Keratinocyte (primary cell): Measurements from ENCODE around the gene TRIM74. TPM values are rescaled to one million over a fixed set of nuclear protein-coding genes. Genes with fewer than 3 reads are reported as not detected.
"Not testable (repeated sequence)": the region's sequence is repeated elsewhere in the genome, so short reads cannot be mapped to it uniquely, and the experiment has no call there.

Experiments used
- DNase-seq: peaks from one replicate; pipeline ENCODE4 v3.0.0-alpha.2; 2011; ENCODE audit warnings: low read depth, missing footprints, low spot score
- FAIRE-seq: peaks from 2 replicates; lab custom pipeline; 2011; peaks lifted over from hg19 to GRCh38; lab: Jason Lieb, UNC
- H2AFZ ChIP-seq: 2 replicates; pipeline ENCODE4 v1.6.0; 2012; ENCODE audit warnings: low read length, control low read depth, inconsistent platforms; ENCODE audit not compliant: control insufficient read depth
- H3K27ac ChIP-seq: 2 replicates; pipeline ENCODE4 v1.5.1; 2011; ENCODE audit warnings: low read length; ENCODE audit not compliant: control insufficient read depth, insufficient read depth
- H3K27me3 ChIP-seq: 3 replicates; pipeline ENCODE4 v1.6.0; 2011; ENCODE audit warnings: low read length; ENCODE audit not compliant: control insufficient read depth, insufficient read depth; ENCODE audit errors: extremely low read depth
- H3K36me3 ChIP-seq, 2 experiments: 2 replicates in 1 of 2; 3 replicates in 1 of 2; pipeline ENCODE4 v1.5.1; 2011; ENCODE audit warnings: low read length in 2 of 2, mild to moderate bottlenecking in 1 of 2; ENCODE audit not compliant: control insufficient read depth in 2 of 2, insufficient read depth in 2 of 2; ENCODE audit errors: extremely low read depth in 1 of 2
- H3K4me1 ChIP-seq: 3 replicates; pipeline ENCODE4 v1.5.1; 2011; ENCODE audit warnings: low read length; ENCODE audit not compliant: control insufficient read depth, insufficient read depth; ENCODE audit errors: extremely low read depth
- H3K4me2 ChIP-seq: 3 replicates; pipeline ENCODE4 v1.6.0; 2011; ENCODE audit warnings: low read depth, low read length; ENCODE audit not compliant: control insufficient read depth, insufficient read depth; ENCODE audit errors: extremely low read depth
- H3K4me3 ChIP-seq, 3 experiments: fragments of 200-600 bp in 1 of 3; sonication (generic) in 1 of 3; 2 replicates in 2 of 3; 3 replicates in 1 of 3; pipeline ENCODE4 v1.5.1; 2011 to 2016; ENCODE audit warnings: low read length in 3 of 3, mild to moderate bottlenecking in 3 of 3, control low read depth in 2 of 3, inconsistent platforms in 1 of 3, low read depth in 1 of 3, mixed read lengths in 1 of 3, mixed run types in 1 of 3, moderate library complexity in 1 of 3; ENCODE audit not compliant: control insufficient read depth in 2 of 3, insufficient read depth in 2 of 3; ENCODE audit errors: extremely low read depth in 1 of 3
- H3K79me2 ChIP-seq: 2 replicates; pipeline ENCODE4 v1.6.0; 2012; ENCODE audit warnings: low read length; ENCODE audit not compliant: control insufficient read depth, insufficient read depth
- H3K9ac ChIP-seq: 3 replicates; pipeline ENCODE4 v1.6.0; 2011; ENCODE audit warnings: low read length; ENCODE audit not compliant: control insufficient read depth, insufficient read depth; ENCODE audit errors: extremely low read depth
- H3K9me1 ChIP-seq: 3 replicates; pipeline ENCODE4 v1.6.0; 2011; ENCODE audit warnings: low read length; ENCODE audit not compliant: control insufficient read depth, insufficient read depth; ENCODE audit errors: extremely low read depth
- H3K9me3 ChIP-seq: 2 replicates; pipeline ENCODE4 v1.5.1; 2012; ENCODE audit warnings: low read depth, low read length; ENCODE audit not compliant: control insufficient read depth
- H4K20me1 ChIP-seq: 3 replicates; pipeline ENCODE4 v1.6.0; 2011; ENCODE audit warnings: low read length; ENCODE audit not compliant: control insufficient read depth, insufficient read depth; ENCODE audit errors: extremely low read depth
- dilution Hi-C: fragments of 300-500 bp; cut with MboI; formaldehyde crosslinking; loops from one replicate; pipeline ENCODE4 v1.7.0; 2020; ENCODE audit warnings: low sequenced_read_pairs; ENCODE audit not compliant: extremely low pct_ligation_motif_present
- polyA minus RNA-seq, 3 experiments: library from RNA; depleted of rRNA, polyadenylated mRNA; stranded (reverse); fragments of >200 nt; gene quantifications; 1 replicate in 1 of 3; 2 replicates in 1 of 3; 3 replicates in 1 of 3; pipeline ENCODE4 v1.2.3, GENCODE V29; 2011
- polyA plus RNA-seq, 5 experiments: library from polyadenylated mRNA; depleted of rRNA in 3 of 5; stranded (reverse) in 3 of 5; stranded (forward) in 1 of 5; unstranded in 1 of 5; fragments of >200 nt; gene quantifications; 1 replicate in 1 of 5; 2 replicates in 3 of 5; 3 replicates in 1 of 5; pipeline versions ENCODE4 v1.2.1 to v1.2.3, GENCODE V29; 2011 to 2012; ENCODE audit warnings: missing spikeins in 2 of 5, low read depth in 1 of 5, low replicate concordance in 1 of 5

TRIM74 gene
- 0.03 to 0.19 TPM in 2 of 3 replicates, not detected in the other for polyA plus RNA-seq
- polyA plus RNA-seq (2011; ENCODE audit: low read depth), result 0.96 TPM
- not detected in 2 replicates for polyA plus RNA-seq (2011; cell fraction: cytosol; rRNA removed)
- polyA plus RNA-seq (2011; cell fraction: nucleus; rRNA removed), result 0.56 and 1.0 TPM in 2 replicates
- 0.14 TPM in 1 of 2 replicates, not detected in the other for polyA plus RNA-seq (2012; ENCODE audit: low replicate concordance)
- polyA minus RNA-seq, result 0.16 TPM in 1 of 3 replicates, not detected in the others
- polyA minus RNA-seq (2011; cell fraction: cytosol; rRNA and poly(A)+ RNA removed), result not detected
- not detected in 2 replicates for polyA minus RNA-seq (2011; cell fraction: nucleus; rRNA and poly(A)+ RNA removed)

GRCh38 chr7:72968980-72969516, at the start of gene TRIM74:
TSS of gene TRIM74 (minus strand) at chr7:72969466. CDS start at chr7:72966157, 3,309 bp downstream.
- dilution Hi-C loops, H3K4me1 ChIP-seq: not testable (repeated sequence)

GRCh38 chr7:73006491-73006890, 37.2 kb upstream of the TRIM74 start:
- H3K36me3 ChIP-seq, H3K79me2 ChIP-seq, FAIRE-seq, DNase-seq, H3K27me3 ChIP-seq, H3K27ac ChIP-seq, dilution Hi-C loops, H3K9me1 ChIP-seq, H3K4me1 ChIP-seq, H2AFZ ChIP-seq, H4K20me1 ChIP-seq, H3K9me3 ChIP-seq: not testable (repeated sequence)
- H3K4me3 ChIP-seq, result peak overlapping the region; percentile 31 to 54 (median 42)
- peak overlapping the region; percentile 77 for H3K4me2 ChIP-seq
- peak overlapping the region; percentile 50 for H3K9ac ChIP-seq

More at GRCh38 chr7:72968980-72969516, at the start of gene TRIM74:
- not testable (repeated sequence) for H3K4me3 ChIP-seq, H3K79me2 ChIP-seq, FAIRE-seq, DNase-seq, H2AFZ ChIP-seq, H3K27me3 ChIP-seq, H3K4me2 ChIP-seq, H3K9me3 ChIP-seq, H3K9ac ChIP-seq, H3K9me1 ChIP-seq, H3K27ac ChIP-seq, H4K20me1 ChIP-seq, H3K36me3 ChIP-seq

- H3K27me3 ChIP-seq, H3K4me2 ChIP-seq, H4K20me1 ChIP-seq, H3K9me1 ChIP-seq, H3K79me2 ChIP-seq, H3K36me3 ChIP-seq, FAIRE-seq, H3K4me1 ChIP-seq, H3K9me3 ChIP-seq, dilution Hi-C loops: not testable (repeated sequence)
- H3K4me3 ChIP-seq, result peak overlapping the region; percentile 49 to 54 (median 51)
- peak overlapping the region; percentile 63 for H3K27ac ChIP-seq
- H3K9ac ChIP-seq, result peak overlapping the region; percentile 76
- DNase-seq, result peak; percentile 50
- H2AFZ ChIP-seq, result peak overlapping the region; percentile 76
These were observed 36.6 kb upstream of the TRIM74 start for GRCh38 chr7:73005693-73006447.

GRCh38 chr7:73005356-73005692, 36.1 kb upstream of the TRIM74 start:
- H3K4me2 ChIP-seq, DNase-seq: not testable (repeated sequence)

More at GRCh38 chr7:73005356-73005692, 36.1 kb upstream of the TRIM74 start:
- FAIRE-seq, H3K4me1 ChIP-seq, H4K20me1 ChIP-seq, H3K9me1 ChIP-seq, dilution Hi-C loops, H3K27me3 ChIP-seq, H3K9me3 ChIP-seq, H3K36me3 ChIP-seq, H3K79me2 ChIP-seq: not testable (repeated sequence)
- H2AFZ ChIP-seq, result peak overlapping the region; percentile 76
- H3K4me3 ChIP-seq, result peak overlapping the region in 2 of 3 experiments; percentile 49 to 51
- H3K27ac ChIP-seq, result peak overlapping the region; percentile 63
- H3K9ac ChIP-seq, result peak overlapping the region; percentile 76
